Suprapubic skin (tissue), 4 donors: Measurements from ENCODE around the gene POLG2. TPM values are rescaled to one million over a fixed set of nuclear protein-coding genes. Genes with fewer than 3 reads are reported as not detected.
"Not testable (repeated sequence)": the region's sequence is repeated elsewhere in the genome, so short reads cannot be mapped to it uniquely, and the experiment has no call there.

Experiments
- DNase-seq, 2 donors: peaks; one replicate each; pipeline ENCODE4 v3.0.0-alpha.2; 2019; ENCODE audit warnings: low spot score in 2 of 2
- H3K27ac ChIP-seq: fragments of 200-600 bp; sonication (generic); one replicate; pipeline ENCODE4 v1.5.1; 2019
- H3K27me3 ChIP-seq: fragments of 200-600 bp; sonication (generic); one replicate; pipeline ENCODE4 v1.5.1; 2019
- H3K36me3 ChIP-seq: fragments of 200-600 bp; sonication (generic); one replicate; pipeline ENCODE4 v1.5.1; 2019
- H3K4me1 ChIP-seq: fragments of 200-600 bp; sonication (generic); one replicate; pipeline ENCODE4 v1.5.1; 2019
- H3K4me3 ChIP-seq: fragments of 200-600 bp; sonication (generic); one replicate; pipeline ENCODE4 v1.5.1; 2019; ENCODE audit warnings: mild to moderate bottlenecking
- H3K9me3 ChIP-seq: fragments of 200-600 bp; sonication (generic); one replicate; pipeline ENCODE4 v1.5.1; 2019
- CTCF ChIP-seq, 2 donors: fragments of 200-600 bp in 1 of 2; fragments of 450-650 bp in 1 of 2; sonication (generic) in 1 of 2; IDR thresholded peaks; one replicate each; pipeline ENCODE4 v1.5.1; 2016 to 2019; ENCODE audit warnings: antibody characterized with exemption in 2 of 2, mild to moderate bottlenecking in 1 of 2, moderate library complexity in 1 of 2
- EP300 ChIP-seq: sonication (generic); formaldehyde crosslinking; IDR thresholded peaks from one replicate; pipeline ENCODE4 v1.6.1; 2017; ENCODE audit warnings: antibody characterized with exemption
- POLR2A ChIP-seq, 2 donors: fragments of 450-650 bp; IDR thresholded peaks; one replicate each; pipeline ENCODE4 v1.6.1; 2017; ENCODE audit warnings: antibody characterized with exemption in 2 of 2, mild to moderate bottlenecking in 2 of 2, moderate library complexity in 2 of 2
- POLR2AphosphoS5 ChIP-seq, 3 donors: sonication (generic); formaldehyde crosslinking; IDR thresholded peaks; one replicate each; pipeline ENCODE4 v1.6.1; 2017; ENCODE audit warnings: antibody characterized with exemption in 3 of 3
- WGBS: methylation state at CpG from one replicate; pipeline ENCODE4 v1.1.5; 2018; 5-methylcytosine and 5-hydroxymethylcytosine counted together
- total RNA-seq, 4 donors: library from RNA; depleted of rRNA; stranded (reverse); fragments of >200 nt; gene quantifications; one replicate each; pipeline ENCODE4 v1.1.0, GENCODE V29; 2016

The POLG2 gene
- total RNA-seq, 4 donors from 2014 or later, result 2.7 to 23.2 (median 5.0) TPM

- H3K27ac ChIP-seq, result no peak overlapping the region
- H3K36me3 ChIP-seq, result no peaks in the 10 kb centered on the region
- peaks cover 7% of the 10 kb centered on the region for H3K9me3 ChIP-seq
- 96% methylated on average over 2 of the region's 5 CpGs for WGBS
- TF ChIP-seq POLR2AphosphoS5 (IDR thresholded peaks at IDR 0.05), result no peak
- no peak for TF ChIP-seq EP300
- TF ChIP-seq CTCF (IDR thresholded peaks at IDR 0.05), result no peak
- no peak for TF ChIP-seq POLR2A (IDR thresholded peaks at IDR 0.05)
- H3K4me3 ChIP-seq, result no peak overlapping the region
- H3K27me3 ChIP-seq, result no peaks in the 10 kb centered on the region
- no peaks in the 10 kb centered on the region for H3K4me1 ChIP-seq
- no peak for DNase-seq
Measured at GRCh38 chr17:64437944-64438525, 58.8 kb downstream of the POLG2 start.

- H3K27ac ChIP-seq, result no peak overlapping the region
- DNase-seq, result no peak
- H3K36me3 ChIP-seq, result no peaks in the 10 kb centered on the region
- no peak overlapping the region for H3K4me3 ChIP-seq
- no peaks in the 10 kb centered on the region for H3K9me3 ChIP-seq
- TF ChIP-seq POLR2AphosphoS5 (IDR thresholded peaks at IDR 0.05), result no peak
- no peak for TF ChIP-seq EP300
- TF ChIP-seq POLR2A (IDR thresholded peaks at IDR 0.05), result no peak
- TF ChIP-seq CTCF (IDR thresholded peaks at IDR 0.05), result no peak
- WGBS, result 80% methylated on average over 6 of the region's 6 CpGs
- H3K4me1 ChIP-seq, result no peaks in the 10 kb centered on the region
- no peaks in the 10 kb centered on the region for H3K27me3 ChIP-seq
Measured at GRCh38 chr17:64431534-64431933, 65.3 kb downstream of the POLG2 start.

- not testable (repeated sequence) for H3K36me3 ChIP-seq, H3K4me3 ChIP-seq, H3K27me3 ChIP-seq, H3K27ac ChIP-seq, DNase-seq, H3K9me3 ChIP-seq, H3K4me1 ChIP-seq
- WGBS, result 92% methylated on average over 2 of the region's 2 CpGs
Measured at GRCh38 chr17:64430036-64430435, 66.8 kb downstream of the POLG2 start.

GRCh38 chr17:64428406-64428805 is 68.4 kb downstream of the POLG2 start:
- 76% methylated on average over 1 of the region's 1 CpG for WGBS
- Histone ChIP-seq H3K36me3 (no peaks in the 10 kb centered on the region), H3K9me3 (no peaks in the 10 kb centered on the region), H3K27ac (no peak overlapping the region), H3K4me3 (no peak overlapping the region), H3K27me3 (no peaks in the 10 kb centered on the region), H3K4me1 (no peaks in the 10 kb centered on the region)
- TF ChIP-seq POLR2AphosphoS5 (IDR thresholded peaks at IDR 0.05), result no peak
- no peak for TF ChIP-seq EP300
- no peak for DNase-seq

Other genes with a start within 250 kb of the POLG2 start
- 10 to 100 TPM; 35.5 to 41.3 (median 36.9) TPM for gene TEX2, start 233.8 kb downstream of the POLG2 start, total RNA-seq
- gene PECAM1, start 106.2 kb downstream of the POLG2 start, total RNA-seq, result 10 to 100 TPM; 18.8 to 70.2 (median 42.6) TPM
- under 1 TPM in 2 of 4 donors, not detected in 2; 0.45 to 0.57 TPM for gene MILR1, start 47.9 kb downstream of the POLG2 start, total RNA-seq
- 1,000 to 10,000 TPM in 1 of 4 donors, 100 to 1,000 TPM in 3; 532 to 1,402 (median 922) TPM for gene DDX5, start 9.2 kb upstream of the POLG2 start, total RNA-seq
- gene CEP95, start 9.9 kb upstream of the POLG2 start, total RNA-seq, result 100 to 1,000 TPM in 1 of 4 donors, 10 to 100 TPM in 3; 46.8 to 200 (median 61.5) TPM
- 10 to 100 TPM; 19.4 to 28.6 (median 25.2) TPM for gene SMURF2, start 165.3 kb upstream of the POLG2 start, total RNA-seq